NCI-H1930 (cell line): ENCODE data around the gene NANS.
A peak's percentile ranks its signal among the peaks of the same experiment; 100 is the strongest.
"Not testable (repeated sequence)": the region's sequence is repeated elsewhere in the genome, so short reads cannot be mapped to it uniquely, and the experiment has no call there.

Experiments
- DNase-seq, 2 experiments: peaks; one replicate each; lab custom pipeline; 2025; lab: John Stamatoyannopoulos, UW

Gene NANS

DNA sequence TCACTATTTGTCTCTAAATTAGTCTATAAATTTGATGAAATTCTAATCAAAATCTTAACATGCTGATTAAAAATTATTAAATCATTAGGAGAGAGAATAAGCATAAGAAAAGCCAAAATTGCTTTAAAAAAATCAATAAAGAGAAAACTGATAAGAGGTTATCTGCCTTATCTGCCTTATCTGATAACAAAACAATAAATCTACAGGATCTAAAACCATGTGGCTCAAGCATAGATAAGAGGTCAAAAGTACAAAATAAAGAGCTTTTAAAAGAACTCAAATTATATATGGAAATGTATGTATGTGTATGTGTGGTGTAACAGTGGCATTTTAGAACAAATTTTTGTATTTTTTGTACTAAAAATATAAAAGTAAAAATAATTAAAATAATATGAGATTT lies 43.9 kb downstream of the NANS start:
- DNase-seq, result no peak

DNA sequence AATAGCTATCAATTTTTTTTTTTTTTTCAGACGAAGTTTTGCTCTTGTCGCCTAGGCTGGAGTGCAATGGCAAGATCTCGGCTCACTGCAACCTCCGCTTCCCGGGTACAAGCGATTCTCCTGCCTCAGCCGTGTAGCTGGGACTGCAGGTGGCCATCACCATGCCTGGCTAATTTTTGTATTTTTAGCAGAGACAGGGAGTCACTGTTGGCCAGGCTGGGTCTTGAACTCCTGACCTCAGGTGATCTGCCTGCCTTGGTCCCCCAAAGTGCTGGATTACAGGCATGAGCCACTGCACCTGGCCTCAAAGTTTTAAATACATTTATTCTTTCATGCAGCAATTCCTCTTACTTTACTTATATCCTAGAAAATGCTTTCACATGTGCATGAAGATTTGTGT lies 44.9 kb downstream of the NANS start:
- no peak for DNase-seq

DNA sequence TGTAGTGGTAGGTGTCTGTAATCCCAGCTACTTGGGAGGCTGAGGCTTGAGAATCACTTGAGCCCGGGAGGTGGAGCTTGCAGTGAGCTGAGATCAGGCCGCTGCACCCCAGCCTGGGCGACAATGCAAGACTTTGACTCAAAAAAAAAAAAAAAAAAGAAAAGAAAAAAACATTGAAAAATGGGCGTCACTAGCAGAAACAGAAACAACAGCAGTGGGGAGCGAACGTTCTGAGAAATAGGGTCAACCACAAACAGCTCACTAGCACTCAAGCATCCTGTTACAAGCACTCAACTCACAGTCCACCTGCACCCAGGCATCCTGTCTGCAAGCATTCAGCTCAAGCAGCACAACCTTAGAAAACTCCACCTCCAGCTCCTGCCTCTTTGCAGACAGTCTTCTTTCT lies 45.3 kb downstream of the NANS start:
- no peak for DNase-seq

DNA sequence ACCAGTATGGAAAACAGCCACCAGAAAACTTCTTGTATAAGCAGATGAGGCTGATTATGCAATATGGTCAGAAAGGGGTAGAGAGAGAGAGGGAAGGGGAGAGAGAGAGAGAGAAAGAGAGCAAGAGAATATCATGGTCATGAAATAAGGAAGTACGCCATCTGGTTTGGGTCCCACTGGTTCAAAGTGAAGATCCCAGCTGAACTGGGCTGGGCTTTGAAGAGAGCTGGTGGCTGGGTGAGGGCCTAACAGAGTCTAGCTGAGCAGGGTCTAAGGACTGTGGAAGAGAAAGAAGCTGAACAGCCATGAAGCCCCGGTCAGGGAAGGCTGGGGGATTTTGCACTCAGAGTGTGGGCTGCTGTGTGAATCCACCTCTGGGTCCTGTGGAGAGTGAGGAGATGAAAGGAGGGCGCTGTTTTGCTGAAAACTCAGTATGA lies 47.9 kb downstream of the NANS start:
- no peak for DNase-seq

DNA sequence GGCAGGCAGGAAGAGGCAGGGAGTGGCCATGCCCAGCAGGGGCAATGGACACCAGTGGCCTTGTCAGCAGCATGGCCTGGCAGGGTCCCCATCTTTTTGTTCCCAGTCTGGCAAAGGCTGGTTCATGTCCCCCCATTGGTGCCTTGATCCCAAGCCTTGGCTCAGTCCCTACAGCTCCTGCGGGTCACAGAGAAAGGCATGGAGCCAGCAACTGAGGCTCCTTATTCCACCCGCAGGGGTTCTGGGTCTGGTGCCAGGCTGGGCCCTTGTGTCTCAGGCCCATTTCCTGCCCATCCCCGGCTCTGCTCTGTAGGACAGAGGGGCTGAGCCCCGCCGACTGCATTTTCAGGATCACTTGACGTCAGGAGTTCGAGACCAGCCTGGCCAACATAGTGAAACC lies 48.5 kb downstream of the NANS start:
- DNase-seq, result no peak

DNA sequence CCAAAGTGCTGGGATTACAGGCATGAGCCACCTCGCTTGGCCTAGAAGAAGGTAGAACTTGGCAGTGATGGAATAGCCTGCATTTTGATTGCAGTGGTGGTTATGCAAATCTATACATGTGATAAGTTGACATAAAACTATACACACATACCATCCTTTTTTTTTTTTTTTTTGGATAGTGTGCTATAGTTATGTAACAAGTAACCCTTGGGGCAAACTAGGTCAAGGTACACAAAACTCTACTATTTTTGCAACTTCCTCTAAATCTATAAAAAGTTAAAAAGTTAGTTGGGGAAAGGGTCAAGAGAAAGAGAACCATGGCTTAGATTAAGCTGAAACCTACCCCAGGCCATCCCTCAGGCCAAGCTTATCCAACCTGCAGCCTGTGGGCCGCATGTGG lies 51.4 kb downstream of the NANS start:
- DNase-seq, result no peak

DNA sequence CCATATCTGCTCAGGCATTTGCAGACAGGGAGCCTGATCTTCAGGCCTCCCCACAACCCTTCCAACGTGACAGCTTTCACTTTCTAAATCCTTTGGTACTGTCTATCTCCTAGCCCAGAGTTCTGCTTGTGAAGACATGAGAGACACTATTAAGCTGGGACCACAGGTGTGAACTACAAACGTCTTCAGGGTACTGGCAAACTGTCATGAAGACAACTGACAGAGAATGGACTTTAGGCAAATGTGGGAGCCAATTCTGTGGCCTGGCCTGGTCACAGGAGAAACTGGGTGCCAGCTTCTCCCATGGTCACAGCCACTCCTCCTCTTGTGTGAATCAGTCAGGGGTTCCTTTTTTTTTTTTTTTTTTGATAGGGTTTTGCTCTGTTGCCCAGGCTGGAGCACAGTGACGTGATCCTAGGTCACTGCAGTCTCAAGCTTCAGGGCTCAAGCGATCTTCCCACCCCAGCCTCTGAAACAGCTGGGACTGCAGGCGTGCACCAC lies 52.0 kb downstream of the NANS start:
- DNase-seq, result no peak

DNA sequence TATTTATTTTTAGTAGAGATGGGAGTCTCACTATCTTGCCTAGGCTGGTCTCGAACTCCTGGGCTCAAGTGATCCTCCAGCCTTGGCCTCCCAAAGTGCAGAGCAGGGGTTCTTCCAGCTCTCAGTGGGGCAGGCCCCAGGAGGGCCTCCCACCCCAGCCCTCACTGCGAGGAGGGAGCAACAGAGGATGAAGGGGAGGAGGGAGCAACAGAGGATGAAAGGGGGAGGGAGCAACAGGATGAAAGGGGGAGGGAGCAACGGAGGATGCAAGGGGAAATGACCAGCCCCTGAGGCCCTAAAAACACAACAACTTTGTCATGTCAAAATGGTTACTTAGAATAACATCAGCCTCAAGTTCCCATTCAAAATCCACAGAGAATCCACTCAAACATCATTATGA lies 52.5 kb downstream of the NANS start:
- no peak for DNase-seq

DNA sequence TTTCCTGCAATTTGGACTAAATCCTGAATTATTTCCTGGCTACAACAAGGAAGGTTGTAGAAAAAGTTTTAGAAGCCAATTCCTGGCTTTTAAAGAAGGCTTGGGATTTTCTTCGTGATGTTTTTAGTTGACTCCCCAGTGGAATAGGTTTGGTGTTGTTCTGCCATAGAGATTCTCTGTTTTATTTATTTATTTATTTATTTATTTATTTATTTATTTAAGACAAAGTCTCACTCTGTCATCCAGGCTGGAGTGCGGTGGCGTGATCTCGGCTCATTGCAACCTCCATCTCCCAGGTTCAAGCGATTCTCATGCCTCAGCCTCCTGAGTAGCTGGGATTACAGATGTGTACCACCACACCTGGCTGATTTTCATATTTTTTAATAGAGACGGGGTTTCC lies 60.6 kb downstream of the NANS start:
- not testable (repeated sequence) for DNase-seq

DNA sequence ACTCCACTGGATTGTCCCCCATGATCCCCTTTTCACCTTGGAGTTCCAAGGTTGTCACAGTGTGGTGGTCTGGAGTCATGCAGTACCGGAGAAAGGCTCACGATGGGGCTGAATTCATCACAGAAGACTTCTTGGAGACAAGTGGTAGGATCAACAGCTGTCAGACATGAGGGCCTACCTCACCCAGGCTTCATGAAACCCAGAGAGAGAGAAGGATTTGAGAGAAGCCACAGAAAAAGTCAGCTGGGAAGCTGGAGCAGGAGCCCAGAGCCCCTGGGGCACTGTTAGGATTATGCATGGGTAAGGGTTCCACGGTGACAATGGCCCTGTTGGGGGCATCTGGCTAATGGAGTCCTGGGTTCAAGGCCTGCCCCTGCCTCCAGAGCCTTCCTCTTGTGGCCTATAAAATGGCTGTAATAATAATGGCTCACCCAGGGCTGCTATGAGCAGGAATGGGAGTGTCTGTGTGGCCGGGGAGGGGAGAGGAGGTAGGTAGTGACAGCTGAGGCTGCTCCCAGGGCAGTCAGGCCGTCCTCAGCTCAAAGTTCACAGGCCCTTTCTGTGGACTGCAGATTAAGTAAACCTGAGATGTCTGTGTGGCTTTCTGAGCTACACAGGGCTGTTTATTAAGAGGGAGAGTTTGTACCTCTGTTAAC lies 61.6 kb downstream of the NANS start:
- DNase-seq, result no peak

DNA sequence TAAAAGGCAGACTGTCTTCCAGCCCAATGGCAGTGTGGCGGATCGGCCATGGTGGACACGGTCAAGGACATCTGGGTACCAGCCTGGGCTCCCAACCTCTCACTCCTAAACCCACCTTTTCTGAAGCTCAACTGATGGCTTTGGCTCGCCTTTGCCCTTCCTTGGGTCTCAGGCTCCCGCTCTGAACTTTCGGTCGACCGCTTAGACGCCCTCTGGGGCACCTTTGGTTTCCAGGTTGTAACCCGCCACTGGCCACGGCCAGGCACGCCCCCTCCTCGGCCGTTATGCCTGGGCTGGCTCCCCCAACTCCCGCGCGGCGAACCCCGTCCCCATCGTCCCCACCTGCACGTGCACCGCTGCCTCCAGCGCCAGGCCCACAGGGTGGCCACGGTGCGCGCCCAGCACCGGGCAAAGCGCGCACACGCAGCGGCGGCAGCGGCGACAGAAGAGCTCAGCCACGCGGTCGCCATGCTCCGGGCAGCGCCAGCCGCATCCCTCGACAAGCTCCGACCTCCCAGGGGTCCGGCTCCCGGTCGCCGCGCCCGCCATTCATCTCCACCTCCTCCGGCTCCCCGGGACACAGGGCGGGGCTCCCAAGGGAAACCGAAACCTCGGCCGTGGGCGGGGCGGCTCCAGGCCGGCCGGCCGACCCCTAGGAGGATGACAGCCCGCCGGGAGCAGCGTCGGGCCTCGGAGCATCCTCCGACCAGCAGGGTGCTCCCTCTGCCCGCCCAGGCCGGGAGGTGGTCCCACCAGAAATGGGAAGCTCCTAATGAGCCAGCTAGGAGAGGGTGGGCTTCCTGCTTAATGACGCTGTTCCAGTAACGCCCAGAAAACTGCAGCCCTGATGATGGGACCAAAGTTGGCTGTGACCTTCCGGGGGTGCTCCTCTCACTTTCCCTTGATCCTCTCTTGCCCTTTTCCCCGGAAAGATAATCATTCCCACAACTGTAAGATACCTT lies 62.4 kb downstream of the NANS start, which contains the start of gene TRIM14:
Gene TRIM14 (minus strand): TSS at position 583 of the 962 bp plus-strand sequence. CDS start 34 bp downstream, at position 549.
- DNase-seq, result peak; percentile 33 to 34

DNA sequence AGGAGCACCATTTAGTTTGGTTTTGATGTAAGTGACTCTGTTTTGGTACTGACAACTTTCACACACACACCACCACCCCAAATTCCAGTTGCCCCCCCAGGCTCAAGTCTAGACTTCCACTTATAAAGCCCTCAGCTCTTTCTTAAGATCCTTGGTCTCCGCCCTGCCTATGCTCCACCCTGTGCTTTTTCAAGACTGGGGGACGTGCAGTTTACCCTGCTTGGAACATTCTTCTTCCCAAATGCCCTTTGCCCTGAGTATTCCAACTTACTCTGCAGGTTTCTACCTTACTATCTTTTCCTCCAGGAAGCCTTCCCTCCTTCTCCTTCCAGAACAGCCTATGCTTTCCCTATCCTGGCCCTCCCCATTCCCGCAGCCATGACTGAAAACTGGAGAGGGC lies 63.9 kb downstream of the NANS start:
- no peak for DNase-seq

DNA sequence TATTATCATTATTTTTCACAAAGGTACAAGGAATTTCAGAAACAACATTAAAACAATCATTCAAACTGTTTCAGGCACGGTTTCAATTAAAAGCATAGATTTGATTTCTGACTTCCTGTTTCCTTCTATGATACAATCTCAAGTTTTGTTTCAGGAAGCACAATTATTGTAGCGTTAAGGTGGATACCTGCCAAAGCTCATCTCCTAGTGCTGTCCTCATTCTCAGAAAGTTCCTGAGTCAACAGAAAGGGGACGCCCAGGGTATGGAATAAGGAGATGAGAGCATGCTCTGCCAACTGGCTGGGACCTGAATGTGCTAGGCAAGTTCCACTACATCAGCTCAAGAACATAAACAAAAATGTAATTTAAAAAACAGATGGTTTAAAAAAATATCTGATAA lies 64.5 kb downstream of the NANS start:
- no peak for DNase-seq

DNA sequence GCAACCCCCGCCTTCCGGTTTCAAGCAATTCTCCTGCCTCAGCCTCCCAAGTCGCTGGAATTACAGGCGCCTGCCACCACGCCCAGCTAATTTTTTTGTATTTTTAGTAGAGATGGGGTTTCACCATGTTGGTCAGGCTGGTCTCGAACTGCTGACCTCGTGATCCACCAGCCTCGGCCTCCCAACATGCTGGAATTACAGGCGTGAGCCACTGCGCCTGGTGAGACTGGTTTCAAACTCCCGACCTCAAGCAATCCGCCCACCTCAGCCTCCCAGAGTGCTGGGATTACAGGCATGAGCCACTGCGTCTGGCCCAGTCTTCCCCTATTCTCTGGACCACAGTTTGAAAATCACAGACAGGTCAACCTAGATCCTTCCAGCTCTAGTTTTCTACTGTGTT lies 67.6 kb downstream of the NANS start:
- DNase-seq, result not testable (repeated sequence)

DNA sequence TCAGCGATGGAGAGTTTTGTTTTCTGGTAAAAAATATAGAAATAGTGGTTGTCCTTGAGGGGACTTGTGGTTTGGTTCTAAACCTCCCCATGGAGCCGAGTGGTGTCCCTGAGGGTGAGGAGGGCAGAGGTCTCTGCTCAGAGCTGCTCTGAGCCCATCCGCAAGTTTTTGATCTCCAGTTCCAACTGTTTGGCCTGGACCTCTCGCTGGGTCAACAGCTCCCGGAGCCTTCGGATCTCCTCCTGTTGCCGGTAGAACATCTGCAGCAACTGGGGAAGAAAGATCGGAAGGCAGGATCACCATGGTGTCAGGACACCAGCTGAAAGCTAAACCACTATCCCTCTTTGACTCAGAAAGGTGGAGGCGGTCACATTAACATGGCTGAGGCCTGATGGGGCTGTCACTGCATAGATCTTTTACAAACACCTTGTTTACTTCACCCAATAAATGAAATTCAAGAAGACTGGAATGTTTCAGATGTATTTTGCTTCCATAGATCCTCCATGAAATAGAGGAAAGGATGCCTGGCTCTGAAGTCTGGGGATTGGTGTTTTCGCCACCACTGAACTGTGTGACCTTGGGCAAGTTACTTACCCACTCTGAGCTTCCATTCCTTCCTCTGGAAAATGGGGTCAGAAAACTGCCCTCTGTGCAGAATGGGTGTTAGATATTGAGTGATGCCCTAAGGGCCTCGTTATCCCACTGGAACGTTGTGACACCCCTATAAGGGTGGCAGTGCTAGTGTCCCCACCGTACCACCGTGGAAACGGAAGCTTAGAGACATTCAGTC lies 68.3 kb downstream of the NANS start:
- no peak for DNase-seq

DNA sequence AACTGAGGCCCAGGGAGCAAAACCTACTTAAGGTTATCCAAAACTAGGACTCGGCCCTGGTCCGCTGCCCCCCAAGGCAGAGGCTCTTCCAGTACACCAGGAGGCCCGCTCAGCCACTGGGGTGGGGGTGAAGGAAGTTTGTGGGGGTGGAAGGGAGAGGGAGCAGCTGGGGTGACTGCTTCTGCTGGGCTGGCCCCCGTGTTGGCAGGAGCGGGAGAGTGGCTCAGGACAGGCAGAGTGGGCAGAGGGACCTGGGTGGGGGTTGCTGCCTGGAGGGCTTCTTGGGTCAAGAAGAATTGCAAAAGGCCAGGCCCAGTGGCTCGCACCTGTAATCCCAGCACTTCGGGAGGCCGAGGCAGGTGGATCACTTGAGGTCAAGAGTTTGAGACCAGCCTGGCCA lies 70.7 kb downstream of the NANS start:
- DNase-seq, result no peak

DNA sequence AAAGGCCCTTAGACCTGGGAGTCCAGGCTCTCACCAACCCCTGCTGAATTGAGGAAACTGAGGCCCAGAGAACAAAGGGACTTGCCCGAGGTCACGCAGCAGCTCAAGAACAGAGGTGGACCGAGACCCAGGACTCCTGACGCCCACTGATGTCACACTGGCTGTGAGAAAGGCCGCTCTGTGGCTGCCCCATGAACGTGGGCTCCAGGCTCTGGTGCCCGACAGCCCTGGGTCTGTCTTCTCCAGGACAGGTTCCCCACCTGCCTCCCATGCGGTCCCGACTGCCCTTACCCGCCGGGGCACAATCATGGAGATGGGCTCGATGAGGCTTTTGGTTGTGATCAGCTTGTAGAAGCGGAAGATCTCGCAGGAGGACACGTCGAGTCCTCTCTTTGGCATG lies 71.8 kb downstream of the NANS start:
- DNase-seq, result no peak

DNA sequence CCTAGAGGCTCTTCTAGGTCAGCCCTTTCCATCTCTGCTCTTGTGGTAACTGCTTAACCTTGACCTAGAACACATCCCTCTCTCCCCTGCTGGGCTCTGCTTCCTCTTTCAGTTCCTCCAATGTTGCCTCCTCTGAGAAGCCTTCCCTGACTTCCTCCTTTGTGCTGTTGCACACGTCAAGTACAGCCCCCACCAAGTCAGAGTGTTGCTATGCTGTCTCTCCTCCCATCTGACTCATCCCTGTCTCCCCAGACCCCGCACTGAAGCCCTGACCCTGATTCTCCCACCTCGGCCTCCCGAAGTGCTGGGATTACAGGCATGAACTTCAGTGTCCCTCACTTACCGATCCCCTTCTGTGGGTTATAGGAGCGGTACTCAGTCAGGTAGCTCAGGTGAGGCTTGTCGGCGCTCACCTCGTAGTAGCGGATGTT lies 72.9 kb downstream of the NANS start:
- DNase-seq, result no peak

DNA sequence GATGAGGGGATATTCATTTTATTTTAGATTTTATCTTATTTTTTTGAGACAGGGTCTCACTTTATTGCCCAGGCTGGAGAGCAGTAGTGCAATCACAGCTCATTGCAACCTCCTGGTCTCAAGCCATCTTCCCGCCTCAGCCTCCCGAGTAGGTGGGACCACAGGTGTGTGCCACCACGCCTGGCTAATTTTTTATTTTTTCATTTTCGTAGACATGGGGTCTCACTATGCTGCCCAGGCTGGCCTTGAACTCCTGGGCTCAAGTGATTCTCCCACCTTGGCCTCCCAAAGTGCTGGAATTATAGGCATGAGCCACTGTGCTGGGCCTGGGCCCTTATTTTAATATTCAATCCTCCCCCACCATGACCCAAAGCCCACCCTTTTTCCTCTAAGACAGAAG lies 73.5 kb downstream of the NANS start:
- DNase-seq, result not testable (repeated sequence)

DNA sequence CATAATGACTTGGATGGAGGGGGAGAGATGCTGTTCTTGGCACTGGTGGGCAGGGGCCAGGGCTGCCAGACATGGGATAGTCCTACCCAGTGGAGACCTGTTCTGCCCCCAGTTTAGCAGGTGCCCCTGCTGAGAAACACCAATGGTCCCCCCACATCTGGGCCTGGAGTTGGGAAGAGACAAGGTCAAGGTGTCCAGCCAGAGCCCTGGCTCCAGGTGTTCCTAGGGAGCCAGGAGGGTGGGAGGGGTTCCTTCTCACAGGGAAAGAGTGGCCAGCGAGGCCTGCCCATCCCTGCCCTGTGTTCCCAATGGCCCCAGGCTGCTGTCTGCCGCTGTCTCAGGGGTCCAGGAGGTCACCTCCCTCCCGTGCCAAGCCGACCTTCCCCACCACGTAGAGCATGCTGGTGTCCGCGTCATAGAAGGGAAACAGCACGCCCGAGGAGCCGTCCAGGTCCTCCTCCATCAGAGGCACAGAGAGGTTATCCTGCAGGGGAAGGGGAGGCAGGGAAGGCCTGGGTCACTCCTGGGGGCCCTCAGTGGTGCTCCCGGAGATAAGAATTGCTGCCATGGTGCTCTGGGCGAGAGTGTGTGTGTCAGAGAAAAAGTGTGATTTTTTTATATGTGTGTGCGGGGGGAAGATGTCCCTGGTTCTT lies 74.2 kb downstream of the NANS start:
- no peak for DNase-seq

DNA sequence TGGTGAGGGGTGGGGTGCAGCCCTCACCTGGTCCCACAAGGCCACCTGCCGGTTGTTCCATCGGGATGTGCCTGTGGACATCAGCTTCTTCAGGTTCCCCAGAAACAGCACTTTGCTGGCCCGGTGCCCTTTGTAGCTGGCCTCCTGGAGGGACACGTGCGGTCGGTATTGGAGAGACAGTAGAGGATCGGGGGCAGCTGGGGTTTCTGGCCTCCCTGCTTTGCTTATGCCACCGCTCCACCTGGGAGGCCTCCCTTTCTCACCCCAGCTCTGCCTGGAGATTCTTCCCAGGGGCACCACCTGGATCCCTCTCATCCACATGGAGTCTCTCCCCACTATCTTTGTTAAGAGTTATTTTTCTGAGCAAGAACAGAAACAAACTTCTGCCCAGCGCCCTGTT lies 75.6 kb downstream of the NANS start:
- DNase-seq, result no peak
